GM23338 (cell line): ENCODE measurements around the gene HECTD2. TPM values are rescaled to one million over a fixed set of nuclear protein-coding genes. Genes with fewer than 3 reads are reported as not detected.
"Not testable (repeated sequence)": the region's sequence is repeated elsewhere in the genome, so short reads cannot be mapped to it uniquely, and the experiment has no call there.

ENCODE experiments used
- ATAC-seq: fragments of 200-7000 bp; cut with Tn5 transposase; 3 replicates; pipeline ENCODE4 v1.9.1; 2020
- DNase-seq: peaks from one replicate; pipeline ENCODE4 v3.0.0-alpha.2; 2015; ENCODE audit warnings: low spot score
- H2AFZ ChIP-seq: fragments of 200-600 bp; sonication (generic); 2 replicates; pipeline ENCODE4 v1.8.0; 2016; ENCODE audit warnings: antibody characterized with exemption, mild to moderate bottlenecking, moderate library complexity
- H3F3A ChIP-seq: fragments of 200-600 bp; sonication (generic); replicated peaks from 2 replicates; pipeline ENCODE4 v1.8.0; 2017; ENCODE audit warnings: antibody characterized with exemption, mixed run types, low read depth
- H3K27ac ChIP-seq: fragments of 200-600 bp; sonication (generic); 2 replicates; pipeline ENCODE4 v1.6.1; 2016; ENCODE audit warnings: low read depth
- H3K27me3 ChIP-seq: fragments of 200-600 bp; sonication (generic); 2 replicates; pipeline ENCODE4 v1.8.0; 2016; ENCODE audit warnings: mild to moderate bottlenecking, mixed run types, moderate library complexity; ENCODE audit not compliant: insufficient read depth
- H3K36me3 ChIP-seq: fragments of 200-600 bp; sonication (generic); 2 replicates; pipeline ENCODE4 v1.8.0; 2016; ENCODE audit warnings: mild to moderate bottlenecking; ENCODE audit not compliant: insufficient read depth
- H3K4me1 ChIP-seq: fragments of 200-600 bp; sonication (generic); 2 replicates; pipeline ENCODE4 v1.8.0; 2016; ENCODE audit warnings: mild to moderate bottlenecking, moderate library complexity; ENCODE audit not compliant: insufficient read depth
- H3K4me2 ChIP-seq: fragments of 200-600 bp; sonication (generic); 2 replicates; pipeline ENCODE4 v1.7.1; 2017; ENCODE audit warnings: mixed run types
- H3K4me3 ChIP-seq: fragments of 200-600 bp; sonication (generic); 2 replicates; pipeline ENCODE4 v1.6.1; 2016; ENCODE audit warnings: mixed run types
- H3K79me2 ChIP-seq: fragments of 200-600 bp; sonication (generic); replicated peaks from 2 replicates; pipeline ENCODE4 v1.8.0; 2017; ENCODE audit warnings: mild to moderate bottlenecking; ENCODE audit not compliant: insufficient read depth
- H3K9me2 ChIP-seq: fragments of 200-600 bp; sonication (generic); 2 replicates; pipeline ENCODE4 v1.8.0; 2017; ENCODE audit not compliant: insufficient read depth
- H4K20me1 ChIP-seq: fragments of 200-600 bp; sonication (generic); replicated peaks from 2 replicates; pipeline ENCODE4 v1.8.0; 2017; ENCODE audit warnings: mild to moderate bottlenecking; ENCODE audit not compliant: insufficient read depth
- H3K27ac Mint-ChIP-seq: 2 replicates; pipeline ENCODE4 v1.8.0; 2020; ENCODE audit warnings: inconsistent platforms, mild to moderate bottlenecking, moderate library complexity, mixed read lengths
- H3K27me3 Mint-ChIP-seq: 3 replicates; pipeline ENCODE4 v1.8.0; 2022; ENCODE audit warnings: low read depth, mild to moderate bottlenecking, moderate library complexity, mixed read lengths, inconsistent platforms; ENCODE audit not compliant: insufficient read depth, poor library complexity
- H3K36me3 Mint-ChIP-seq: 3 replicates; pipeline ENCODE4 v1.8.0; 2021; ENCODE audit warnings: low read depth, mild to moderate bottlenecking, inconsistent platforms, moderate library complexity, mixed read lengths
- H3K4me1 Mint-ChIP-seq: 3 replicates; pipeline ENCODE4 v1.8.0; 2020; ENCODE audit warnings: mild to moderate bottlenecking, inconsistent platforms, mixed read lengths
- H3K4me3 Mint-ChIP-seq: 3 replicates; pipeline ENCODE4 v1.8.0; 2021; ENCODE audit warnings: moderate library complexity, mild to moderate bottlenecking, inconsistent platforms, mixed read lengths
- H3K9me3 Mint-ChIP-seq: 3 replicates; pipeline ENCODE4 v1.8.0; 2020; ENCODE audit warnings: moderate library complexity, mild to moderate bottlenecking, inconsistent platforms, mixed read lengths
- CREB1 ChIP-seq: fragments of 250-450 bp; sonication (Bioruptor Pico); IDR thresholded peaks from 2 replicates; pipeline ENCODE4 v1.5.0; 2020; ENCODE audit warnings: low read depth, mild to moderate bottlenecking, moderate library complexity
- EZH2 ChIP-seq: fragments of 200-600 bp; sonication (generic); IDR thresholded peaks from one replicate; pipeline ENCODE4 v1.8.0; 2017; ENCODE audit warnings: antibody characterized with exemption, mild to moderate bottlenecking, low read depth; ENCODE audit not compliant: unreplicated experiment
- NANOG ChIP-seq: IDR thresholded peaks from 2 replicates; pipeline ENCODE4 v1.6.1; 2016; ENCODE audit warnings: antibody characterized with exemption, borderline replicate concordance
- POLR2AphosphoS5 ChIP-seq: IDR thresholded peaks from 2 replicates; pipeline ENCODE4 v1.6.1; 2016; ENCODE audit warnings: antibody characterized with exemption, low read depth
- STAT1 ChIP-seq: IDR thresholded peaks from one replicate; pipeline ENCODE4 v1.6.1; 2016; ENCODE audit warnings: antibody characterized with exemption; ENCODE audit not compliant: unreplicated experiment
- ZNF331 ChIP-seq: fragments of 250-450 bp; sonication (Bioruptor Pico); IDR thresholded peaks from 2 replicates; pipeline ENCODE4 v1.5.0; 2020; ENCODE audit warnings: low read depth, mild to moderate bottlenecking, moderate library complexity
- polyA plus RNA-seq: library from polyadenylated mRNA; unstranded; fragments of >200 nt; fragmentation: Nextera tagmentation; extraction: Ambion mirVana; gene quantifications from 2 replicates; pipeline ENCODE4 v1.2.1, GENCODE V29; 2016
- total RNA-seq: library from RNA; depleted of rRNA; stranded (reverse); fragments of >200 nt; shearing (Covaris generic); gene quantifications from 2 replicates; pipeline ENCODE4 v1.2.3, GENCODE V29; 2014
- TF ChIP-seq, protein P1 (sequence below): fragments of 250-450 bp; sonication (Bioruptor Pico); IDR thresholded peaks from 2 replicates; pipeline ENCODE4 v1.5.0; 2020; ENCODE audit warnings: mild to moderate bottlenecking, moderate library complexity
- TF ChIP-seq, protein P2 (sequence below): IDR thresholded peaks from one replicate; pipeline ENCODE4 v1.6.1; 2018; ENCODE audit warnings: antibody characterized with exemption; ENCODE audit not compliant: unreplicated experiment
- TF ChIP-seq, protein P3 (sequence below), 2 experiments: fragments of 200-600 bp in 1 of 2; sonication (generic) in 1 of 2; conservative IDR thresholded peaks; 2 replicates each; pipeline versions ENCODE4 v1.5.1 to v1.6.1; 2016 to 2017; ENCODE audit warnings: antibody characterized with exemption in 2 of 2, low read depth in 2 of 2, mild to moderate bottlenecking in 2 of 2, moderate library complexity in 1 of 2

The HECTD2 gene
- total and polyA plus RNA-seq, 2 experiments from 2014 or later = 8.5 to 14.4 TPM

DNA sequence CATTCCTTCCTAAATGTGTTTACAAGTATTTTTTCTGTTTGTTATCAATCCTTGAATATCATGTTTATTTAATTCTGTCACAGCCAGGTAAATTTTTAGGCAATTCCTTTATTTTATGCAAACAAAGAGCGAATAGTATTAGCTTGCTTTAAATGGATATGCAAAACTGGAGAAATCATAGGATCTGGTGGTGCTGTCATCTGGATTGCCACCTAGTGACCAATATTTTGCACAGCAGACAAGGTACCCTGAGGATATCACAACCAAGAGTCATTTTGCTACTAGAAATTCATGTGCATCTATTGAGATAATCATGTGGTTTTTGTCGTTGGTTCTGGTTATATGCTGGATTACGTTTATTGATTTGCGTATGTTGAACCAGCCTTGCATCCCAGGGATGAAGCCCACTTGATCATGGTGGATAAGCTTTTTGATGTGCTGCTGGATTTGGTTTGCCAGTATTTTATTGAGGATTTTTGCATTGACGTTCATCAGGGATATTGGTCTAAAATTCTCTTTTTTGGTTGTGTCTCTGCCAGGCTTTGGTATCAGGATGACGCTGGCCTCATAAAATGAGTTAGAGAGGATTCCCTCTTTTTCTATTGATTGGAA is 40.1 kb upstream of the HECTD2 start:
- H3K9me2 ChIP-seq, ATAC-seq: not testable (repeated sequence)

DNA sequence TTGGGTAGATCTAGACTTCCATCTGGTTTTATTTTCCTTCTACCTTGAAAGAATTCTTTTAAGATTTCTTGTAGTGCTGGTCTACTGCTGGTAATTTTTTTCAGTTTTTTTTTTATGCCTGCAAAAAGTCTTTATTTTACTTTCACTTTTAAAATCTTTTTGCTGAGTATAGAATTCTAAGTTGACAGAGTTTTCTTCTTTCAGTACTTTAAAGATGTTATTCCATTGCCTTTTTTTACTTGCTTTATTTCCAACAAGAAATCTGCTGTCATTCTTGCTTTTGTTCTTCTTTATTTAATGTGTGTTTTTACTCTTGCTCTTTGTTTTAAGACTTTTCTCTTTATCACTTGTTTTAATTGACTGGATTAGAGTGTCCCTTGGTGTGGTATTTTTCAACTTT is 36.1 kb upstream of the HECTD2 start:
- Histone ChIP-seq H3K4me3 (no peak overlapping the region), H3K27ac (no peak overlapping the region), H3K4me2 (no peak overlapping the region), H2AFZ (no peak overlapping the region), H3K9me2 (no peaks in the 10 kb centered on the region), H3K36me3 (no peaks in the 10 kb centered on the region), H3K27me3 (no peaks in the 10 kb centered on the region), H3F3A (no peaks in the 10 kb centered on the region), H3K79me2 (no peaks in the 10 kb centered on the region), H4K20me1 (no peaks in the 10 kb centered on the region), H3K4me1 (no peaks in the 10 kb centered on the region)
- Mint-ChIP-seq H3K27me3 (peaks cover 7% of the 10 kb centered on the region), H3K4me3 (no peak overlapping the region), H3K27ac (no peak overlapping the region), H3K4me1 (no peaks in the 10 kb centered on the region), H3K36me3 (no peaks in the 10 kb centered on the region), H3K9me3 (peaks cover 19% of the 10 kb centered on the region)
- DNase-seq = no peak
- ATAC-seq = no peak
- TF ChIP-seq POLR2AphosphoS5 = no peak
- TF ChIP-seq EZH2 = no peak
- TF ChIP-seq STAT1 = no peak
- no peak for TF ChIP-seq CREB1 (CRISPR knock-in tag)
- no peak for TF ChIP-seq NANOG
- TF ChIP-seq, protein P1, sequence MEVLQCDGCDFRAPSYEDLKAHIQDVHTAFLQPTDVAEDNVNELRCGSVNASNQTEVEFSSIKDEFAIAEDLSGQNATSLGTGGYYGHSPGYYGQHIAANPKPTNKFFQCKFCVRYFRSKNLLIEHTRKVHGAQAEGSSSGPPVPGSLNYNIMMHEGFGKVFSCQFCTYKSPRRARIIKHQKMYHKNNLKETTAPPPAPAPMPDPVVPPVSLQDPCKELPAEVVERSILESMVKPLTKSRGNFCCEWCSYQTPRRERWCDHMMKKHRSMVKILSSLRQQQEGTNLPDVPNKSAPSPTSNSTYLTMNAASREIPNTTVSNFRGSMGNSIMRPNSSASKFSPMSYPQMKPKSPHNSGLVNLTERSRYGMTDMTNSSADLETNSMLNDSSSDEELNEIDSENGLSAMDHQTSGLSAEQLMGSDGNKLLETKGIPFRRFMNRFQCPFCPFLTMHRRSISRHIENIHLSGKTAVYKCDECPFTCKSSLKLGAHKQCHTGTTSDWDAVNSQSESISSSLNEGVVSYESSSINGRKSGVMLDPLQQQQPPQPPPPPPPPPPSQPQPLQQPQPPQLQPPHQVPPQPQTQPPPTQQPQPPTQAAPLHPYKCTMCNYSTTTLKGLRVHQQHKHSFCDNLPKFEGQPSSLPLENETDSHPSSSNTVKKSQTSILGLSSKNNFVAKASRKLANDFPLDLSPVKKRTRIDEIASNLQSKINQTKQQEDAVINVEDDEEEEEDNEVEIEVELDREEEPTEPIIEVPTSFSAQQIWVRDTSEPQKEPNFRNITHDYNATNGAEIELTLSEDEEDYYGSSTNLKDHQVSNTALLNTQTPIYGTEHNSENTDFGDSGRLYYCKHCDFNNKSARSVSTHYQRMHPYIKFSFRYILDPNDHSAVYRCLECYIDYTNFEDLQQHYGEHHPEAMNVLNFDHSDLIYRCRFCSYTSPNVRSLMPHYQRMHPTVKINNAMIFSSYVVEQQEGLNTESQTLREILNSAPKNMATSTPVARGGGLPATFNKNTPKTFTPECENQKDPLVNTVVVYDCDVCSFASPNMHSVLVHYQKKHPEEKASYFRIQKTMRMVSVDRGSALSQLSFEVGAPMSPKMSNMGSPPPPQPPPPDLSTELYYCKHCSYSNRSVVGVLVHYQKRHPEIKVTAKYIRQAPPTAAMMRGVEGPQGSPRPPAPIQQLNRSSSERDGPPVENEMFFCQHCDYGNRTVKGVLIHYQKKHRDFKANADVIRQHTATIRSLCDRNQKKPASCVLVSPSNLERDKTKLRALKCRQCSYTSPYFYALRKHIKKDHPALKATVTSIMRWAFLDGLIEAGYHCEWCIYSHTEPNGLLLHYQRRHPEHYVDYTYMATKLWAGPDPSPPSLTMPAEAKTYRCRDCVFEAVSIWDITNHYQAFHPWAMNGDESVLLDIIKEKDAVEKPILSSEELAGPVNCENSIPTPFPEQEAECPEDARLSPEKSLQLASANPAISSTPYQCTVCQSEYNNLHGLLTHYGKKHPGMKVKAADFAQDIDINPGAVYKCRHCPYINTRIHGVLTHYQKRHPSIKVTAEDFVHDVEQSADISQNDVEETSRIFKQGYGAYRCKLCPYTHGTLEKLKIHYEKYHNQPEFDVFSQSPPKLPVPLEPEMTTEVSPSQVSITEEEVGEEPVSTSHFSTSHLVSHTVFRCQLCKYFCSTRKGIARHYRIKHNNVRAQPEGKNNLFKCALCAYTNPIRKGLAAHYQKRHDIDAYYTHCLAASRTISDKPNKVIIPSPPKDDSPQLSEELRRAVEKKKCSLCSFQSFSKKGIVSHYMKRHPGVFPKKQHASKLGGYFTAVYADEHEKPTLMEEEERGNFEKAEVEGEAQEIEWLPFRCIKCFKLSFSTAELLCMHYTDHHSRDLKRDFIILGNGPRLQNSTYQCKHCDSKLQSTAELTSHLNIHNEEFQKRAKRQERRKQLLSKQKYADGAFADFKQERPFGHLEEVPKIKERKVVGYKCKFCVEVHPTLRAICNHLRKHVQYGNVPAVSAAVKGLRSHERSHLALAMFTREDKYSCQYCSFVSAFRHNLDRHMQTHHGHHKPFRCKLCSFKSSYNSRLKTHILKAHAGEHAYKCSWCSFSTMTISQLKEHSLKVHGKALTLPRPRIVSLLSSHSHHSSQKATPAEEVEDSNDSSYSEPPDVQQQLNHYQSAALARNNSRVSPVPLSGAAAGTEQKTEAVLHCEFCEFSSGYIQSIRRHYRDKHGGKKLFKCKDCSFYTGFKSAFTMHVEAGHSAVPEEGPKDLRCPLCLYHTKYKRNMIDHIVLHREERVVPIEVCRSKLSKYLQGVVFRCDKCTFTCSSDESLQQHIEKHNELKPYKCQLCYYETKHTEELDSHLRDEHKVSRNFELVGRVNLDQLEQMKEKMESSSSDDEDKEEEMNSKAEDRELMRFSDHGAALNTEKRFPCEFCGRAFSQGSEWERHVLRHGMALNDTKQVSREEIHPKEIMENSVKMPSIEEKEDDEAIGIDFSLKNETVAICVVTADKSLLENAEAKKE (CRISPR knock-in tag) = no peak
- TF ChIP-seq, protein P2, sequence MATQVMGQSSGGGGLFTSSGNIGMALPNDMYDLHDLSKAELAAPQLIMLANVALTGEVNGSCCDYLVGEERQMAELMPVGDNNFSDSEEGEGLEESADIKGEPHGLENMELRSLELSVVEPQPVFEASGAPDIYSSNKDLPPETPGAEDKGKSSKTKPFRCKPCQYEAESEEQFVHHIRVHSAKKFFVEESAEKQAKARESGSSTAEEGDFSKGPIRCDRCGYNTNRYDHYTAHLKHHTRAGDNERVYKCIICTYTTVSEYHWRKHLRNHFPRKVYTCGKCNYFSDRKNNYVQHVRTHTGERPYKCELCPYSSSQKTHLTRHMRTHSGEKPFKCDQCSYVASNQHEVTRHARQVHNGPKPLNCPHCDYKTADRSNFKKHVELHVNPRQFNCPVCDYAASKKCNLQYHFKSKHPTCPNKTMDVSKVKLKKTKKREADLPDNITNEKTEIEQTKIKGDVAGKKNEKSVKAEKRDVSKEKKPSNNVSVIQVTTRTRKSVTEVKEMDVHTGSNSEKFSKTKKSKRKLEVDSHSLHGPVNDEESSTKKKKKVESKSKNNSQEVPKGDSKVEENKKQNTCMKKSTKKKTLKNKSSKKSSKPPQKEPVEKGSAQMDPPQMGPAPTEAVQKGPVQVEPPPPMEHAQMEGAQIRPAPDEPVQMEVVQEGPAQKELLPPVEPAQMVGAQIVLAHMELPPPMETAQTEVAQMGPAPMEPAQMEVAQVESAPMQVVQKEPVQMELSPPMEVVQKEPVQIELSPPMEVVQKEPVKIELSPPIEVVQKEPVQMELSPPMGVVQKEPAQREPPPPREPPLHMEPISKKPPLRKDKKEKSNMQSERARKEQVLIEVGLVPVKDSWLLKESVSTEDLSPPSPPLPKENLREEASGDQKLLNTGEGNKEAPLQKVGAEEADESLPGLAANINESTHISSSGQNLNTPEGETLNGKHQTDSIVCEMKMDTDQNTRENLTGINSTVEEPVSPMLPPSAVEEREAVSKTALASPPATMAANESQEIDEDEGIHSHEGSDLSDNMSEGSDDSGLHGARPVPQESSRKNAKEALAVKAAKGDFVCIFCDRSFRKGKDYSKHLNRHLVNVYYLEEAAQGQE = no peak
- no peak for TF ChIP-seq ZNF331

More for the DNA sequence above, 40.1 kb upstream of the HECTD2 start:
- not testable (repeated sequence) for H3K4me3 Mint-ChIP-seq, H3F3A ChIP-seq, H3K27me3 ChIP-seq, H3K4me1 ChIP-seq, H3K4me2 ChIP-seq, H3K27ac ChIP-seq, H3K27ac Mint-ChIP-seq, H3K36me3 Mint-ChIP-seq, H3K4me3 ChIP-seq, H4K20me1 ChIP-seq, H3K27me3 Mint-ChIP-seq, H3K79me2 ChIP-seq, H3K36me3 ChIP-seq, H3K4me1 Mint-ChIP-seq, H2AFZ ChIP-seq
- DNase-seq = peak; percentile 28
- H3K9me3 Mint-ChIP-seq = peaks cover 19% of the 10 kb centered on the region
- TF ChIP-seq, protein P3, sequence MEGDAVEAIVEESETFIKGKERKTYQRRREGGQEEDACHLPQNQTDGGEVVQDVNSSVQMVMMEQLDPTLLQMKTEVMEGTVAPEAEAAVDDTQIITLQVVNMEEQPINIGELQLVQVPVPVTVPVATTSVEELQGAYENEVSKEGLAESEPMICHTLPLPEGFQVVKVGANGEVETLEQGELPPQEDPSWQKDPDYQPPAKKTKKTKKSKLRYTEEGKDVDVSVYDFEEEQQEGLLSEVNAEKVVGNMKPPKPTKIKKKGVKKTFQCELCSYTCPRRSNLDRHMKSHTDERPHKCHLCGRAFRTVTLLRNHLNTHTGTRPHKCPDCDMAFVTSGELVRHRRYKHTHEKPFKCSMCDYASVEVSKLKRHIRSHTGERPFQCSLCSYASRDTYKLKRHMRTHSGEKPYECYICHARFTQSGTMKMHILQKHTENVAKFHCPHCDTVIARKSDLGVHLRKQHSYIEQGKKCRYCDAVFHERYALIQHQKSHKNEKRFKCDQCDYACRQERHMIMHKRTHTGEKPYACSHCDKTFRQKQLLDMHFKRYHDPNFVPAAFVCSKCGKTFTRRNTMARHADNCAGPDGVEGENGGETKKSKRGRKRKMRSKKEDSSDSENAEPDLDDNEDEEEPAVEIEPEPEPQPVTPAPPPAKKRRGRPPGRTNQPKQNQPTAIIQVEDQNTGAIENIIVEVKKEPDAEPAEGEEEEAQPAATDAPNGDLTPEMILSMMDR (conservative IDR thresholded peaks at IDR 0.05; ENCODE audit: low read depth in 2 of 2) = peak; percentile 52 to 54
